ENCODE data around the gene MASP2.
"Not testable (repeated sequence)": the region's sequence is repeated elsewhere in the genome, so short reads cannot be mapped to it uniquely, and the experiment has no call there.

MASP2 gene

DNA sequence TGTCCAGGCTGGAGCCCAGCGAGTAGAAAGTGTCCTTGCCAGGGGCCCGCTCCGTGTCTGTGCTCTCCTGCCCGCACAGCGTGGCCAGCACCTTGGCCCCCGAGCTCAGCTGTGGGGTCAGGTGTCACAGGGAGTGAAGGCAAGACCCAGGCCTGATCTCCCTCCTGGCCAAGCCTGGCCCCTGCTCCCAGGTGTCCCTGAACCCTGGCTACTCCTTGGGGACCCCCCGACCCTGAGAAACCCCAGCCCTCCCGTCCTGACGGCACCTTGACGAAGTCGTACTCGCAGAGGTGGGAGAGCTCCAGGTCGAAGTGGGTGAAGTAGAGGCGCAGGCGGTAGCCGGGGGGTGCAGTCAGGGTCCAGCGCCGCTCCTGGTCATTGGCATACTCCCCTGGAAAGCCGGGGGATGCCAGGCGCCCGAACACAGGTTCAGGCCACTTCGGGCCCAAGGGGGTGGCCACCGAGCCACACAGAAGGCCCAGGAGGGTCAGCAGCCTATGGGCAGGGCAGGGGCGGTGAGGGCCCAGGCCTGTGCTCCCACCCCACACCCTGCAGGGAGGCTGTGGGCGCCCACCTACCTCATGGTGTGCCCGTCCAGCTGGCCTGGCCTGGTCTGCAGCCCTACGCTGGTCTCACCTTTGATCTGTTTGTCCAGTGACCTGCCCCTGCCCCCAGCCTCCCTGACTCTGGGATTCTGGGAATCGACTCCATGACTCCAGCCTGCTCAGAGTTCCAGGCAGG is at the start of gene MASP2:
Gene MASP2, minus strand, starts transcription at position 615 of the 741 bp plus-strand sequence. Its CDS starts 32 bp downstream, at position 583.
- DNase-seq: no peak

- not testable (repeated sequence) for DNase-seq
Measured at GRCh38 chr1:11083784-11084183, 36.7 kb upstream of the MASP2 start.

DNA sequence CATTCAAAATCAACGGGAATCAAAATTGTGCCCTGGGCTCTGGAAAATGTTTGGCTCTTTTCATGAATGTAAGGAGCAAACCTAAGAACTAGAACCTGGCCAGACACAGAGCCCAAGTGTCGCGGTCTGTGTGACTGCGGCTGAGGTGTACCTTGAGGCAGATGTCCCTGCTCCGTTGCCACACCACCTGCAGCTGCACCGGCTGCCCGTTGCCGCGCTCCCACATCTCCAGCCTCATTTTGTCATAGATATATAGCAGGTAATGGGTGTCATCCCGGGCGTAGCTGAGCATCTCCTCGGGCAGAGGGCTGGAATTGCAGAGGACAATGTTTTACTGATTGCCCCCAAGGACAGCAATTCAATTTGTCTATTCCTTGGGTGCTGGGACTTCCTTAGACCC is 33.9 kb upstream of the MASP2 start:
- no peak for DNase-seq

DNA sequence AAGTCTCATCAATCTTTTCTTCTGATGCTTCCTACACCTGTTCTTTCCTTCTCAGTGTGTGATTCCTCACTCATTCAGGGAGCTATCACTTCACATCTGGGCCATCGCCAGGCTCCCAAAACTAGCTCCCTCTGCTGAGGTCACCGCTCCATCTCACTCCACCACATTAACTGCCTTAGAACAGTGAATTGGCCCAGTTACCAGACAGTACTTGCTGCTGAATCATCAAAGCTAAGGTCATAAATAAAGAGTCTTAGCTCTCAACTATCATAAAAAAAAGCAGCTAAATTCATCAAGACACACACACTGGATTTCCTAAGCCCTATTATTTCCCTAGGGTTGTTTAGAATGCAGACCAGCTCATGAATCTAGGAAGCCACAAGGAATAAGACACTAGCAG is 31.6 kb upstream of the MASP2 start:
- DNase-seq: no peak

DNA sequence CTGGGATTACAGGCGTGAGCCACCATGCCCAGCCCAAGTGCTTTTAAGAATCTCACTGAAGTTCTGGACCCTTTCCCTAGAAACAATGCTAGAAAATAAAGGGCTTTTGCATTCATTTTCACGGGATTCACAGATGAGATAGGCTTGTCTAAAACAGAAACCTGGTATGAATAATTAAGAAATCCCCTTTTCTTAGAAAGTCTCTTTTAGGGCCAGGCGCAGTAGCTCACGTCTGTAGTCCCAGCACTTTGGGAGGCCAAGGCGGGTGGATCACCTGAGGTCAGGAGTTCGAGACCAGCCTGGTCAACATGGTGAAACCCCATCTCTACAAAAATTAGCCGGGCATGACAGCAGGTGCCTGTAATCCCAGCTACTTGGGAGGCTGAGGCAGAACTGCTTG is 26.4 kb upstream of the MASP2 start:
- not testable (repeated sequence) for DNase-seq

GRCh38 chr1:11072216-11072917 is 25.3 kb upstream of the MASP2 start:
- DNase-seq: no peak

DNA sequence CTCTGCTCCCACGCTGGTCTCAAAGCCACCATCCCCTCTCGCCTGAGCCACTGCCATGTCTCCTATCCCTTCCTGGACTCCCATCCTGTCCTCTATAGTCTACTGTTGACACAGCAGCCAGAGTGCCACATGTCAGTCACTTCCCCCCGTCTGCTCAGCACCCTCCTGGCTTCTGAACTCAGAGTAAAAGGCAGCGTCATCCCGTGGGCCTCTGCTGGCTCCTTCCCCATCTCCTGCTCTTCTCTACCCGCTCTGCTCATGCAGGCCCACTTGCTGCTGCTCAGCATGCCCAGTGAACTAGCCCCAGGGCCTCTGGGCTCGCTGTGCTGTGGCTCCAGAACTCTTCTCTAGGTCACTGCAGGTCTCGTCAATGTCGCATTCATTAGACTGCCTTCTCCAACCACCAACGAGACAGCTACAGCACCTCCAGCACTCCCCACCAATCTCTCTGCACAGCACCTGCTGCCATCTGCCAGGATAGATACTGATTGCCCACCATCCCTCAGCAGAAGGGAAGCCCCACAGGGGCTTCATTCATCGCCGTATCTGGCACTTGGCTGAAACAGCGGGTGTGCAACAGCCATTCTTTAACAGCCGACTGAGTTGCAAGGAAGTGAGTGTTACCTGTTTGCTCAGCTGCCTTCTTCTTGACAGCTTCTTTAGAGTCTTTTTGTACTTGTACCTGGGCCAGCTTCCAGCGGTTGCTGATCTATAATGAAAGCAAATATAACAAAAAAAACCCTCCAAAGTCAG is 24.6 kb upstream of the MASP2 start:
- no peak for DNase-seq

DNA sequence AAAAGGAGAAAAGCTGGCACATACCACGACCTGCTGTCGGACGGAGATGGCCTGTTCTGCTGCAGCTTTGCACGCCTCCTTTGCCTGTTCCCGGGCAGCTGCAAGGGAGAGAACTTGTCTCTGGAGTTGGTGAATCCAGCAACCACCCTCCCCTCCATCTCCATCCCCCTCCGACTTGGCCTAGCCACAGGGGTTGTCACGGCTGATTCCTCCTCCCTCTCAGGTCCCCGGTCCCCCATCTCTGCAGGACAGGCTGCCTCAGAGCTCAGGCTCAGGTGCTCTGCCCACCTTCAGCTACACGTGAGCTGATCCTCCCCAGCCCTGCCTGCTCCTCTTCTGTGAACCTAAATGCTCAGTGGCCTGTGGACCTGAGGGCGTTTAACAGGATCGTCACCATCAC is 23.8 kb upstream of the MASP2 start:
- no peak for DNase-seq

DNA sequence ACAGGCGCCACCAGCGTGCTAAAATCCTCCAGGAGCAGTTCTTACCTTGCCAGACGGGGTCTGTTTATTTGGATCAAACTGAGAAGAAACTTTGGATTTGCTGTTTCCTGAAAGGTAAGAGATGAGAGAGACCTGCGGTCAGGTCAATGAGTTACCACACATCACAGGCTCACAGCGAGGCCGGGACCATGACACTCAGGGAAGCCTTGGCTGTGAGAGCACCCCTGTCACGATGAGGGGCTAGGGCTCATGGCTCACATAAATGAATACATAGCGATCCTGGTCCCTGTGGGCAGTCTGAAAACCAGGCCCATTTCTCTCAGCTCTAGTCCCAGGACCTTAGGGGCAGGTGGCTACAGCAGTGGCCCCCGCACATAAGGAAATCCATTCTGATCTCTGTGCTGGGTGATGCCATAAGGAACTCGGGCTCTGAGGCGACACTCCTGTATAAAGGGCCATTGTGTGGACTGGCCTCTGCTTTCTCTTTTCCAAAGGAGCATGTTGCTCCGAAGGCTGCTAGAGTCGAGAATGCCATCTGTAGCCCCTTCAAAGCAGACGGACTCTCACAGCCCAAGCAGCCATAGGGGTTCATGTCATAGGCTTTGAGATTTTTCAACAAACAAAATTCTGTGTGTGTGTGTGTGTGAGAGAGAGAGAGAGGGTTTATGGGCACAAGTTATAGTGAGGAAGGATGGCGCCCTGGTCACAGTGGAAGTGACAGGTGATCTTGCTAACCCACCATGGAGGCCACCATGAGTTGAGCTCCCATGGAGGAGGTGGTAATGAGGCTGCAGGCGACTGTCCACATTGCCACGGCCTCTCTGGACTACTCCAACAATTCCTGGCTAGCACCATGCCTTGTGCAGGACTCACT is 21.8 kb upstream of the MASP2 start:
- no peak for DNase-seq

DNA sequence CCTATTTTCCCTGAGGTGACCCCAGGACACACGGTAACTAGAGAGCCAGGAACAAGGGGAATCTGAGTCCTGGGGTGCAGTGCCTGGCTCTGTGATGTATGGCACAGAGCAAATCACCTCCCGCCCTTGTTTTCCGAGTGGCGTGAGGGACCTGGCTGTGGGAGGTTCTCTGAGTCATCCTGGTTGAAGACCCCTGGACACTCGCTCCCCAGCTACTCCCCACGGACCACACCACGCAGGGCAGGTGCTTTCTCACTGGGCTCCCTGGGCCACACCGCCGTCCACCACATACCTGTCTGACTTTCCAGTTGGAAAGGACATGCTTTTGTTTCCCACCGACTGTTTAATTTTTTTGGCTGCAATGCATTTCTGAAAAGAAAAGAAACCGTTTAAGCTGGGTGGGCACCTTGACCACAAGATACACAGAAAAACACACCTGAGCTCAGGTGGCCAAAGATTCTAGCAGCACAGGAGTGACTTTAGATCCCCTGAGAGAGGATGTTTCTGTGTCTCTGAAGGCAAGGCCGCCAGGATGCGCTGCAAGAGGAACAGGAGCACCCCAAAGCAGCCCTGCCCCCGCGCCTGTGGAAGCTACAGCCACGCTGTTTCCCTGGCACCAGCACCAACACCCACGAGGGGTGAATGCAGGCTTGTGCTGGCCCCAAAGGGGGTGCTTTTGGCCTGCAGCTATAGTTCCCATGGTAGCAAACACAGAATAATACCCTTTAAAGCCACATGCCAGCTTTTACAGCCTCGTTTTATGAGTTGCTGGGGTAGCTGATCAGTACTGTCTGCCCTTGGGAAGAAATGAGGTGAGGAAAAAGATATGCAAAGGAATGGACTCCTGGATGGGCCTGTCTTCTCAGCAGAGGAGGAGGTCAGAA is 20.9 kb upstream of the MASP2 start:
- DNase-seq: no peak

DNA sequence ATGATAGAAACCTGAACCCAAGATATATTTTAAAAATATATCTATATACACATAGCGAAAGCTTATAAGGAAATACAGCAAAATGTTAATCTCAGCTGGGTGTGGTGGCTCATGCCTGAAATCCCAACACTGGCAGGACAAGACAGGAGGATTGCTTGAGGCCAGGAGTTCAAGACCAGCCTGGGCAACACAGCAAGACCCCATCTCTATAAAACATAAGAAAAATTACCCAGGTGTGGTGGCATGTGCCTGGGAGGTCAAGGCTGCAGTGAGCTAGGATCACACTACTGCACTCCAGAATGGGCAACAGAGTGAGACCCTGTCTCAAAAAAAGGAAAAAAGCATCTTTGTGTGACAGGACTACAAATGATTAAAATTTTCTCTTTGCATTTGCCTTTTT is 18.8 kb upstream of the MASP2 start:
- no peak for DNase-seq

- DNase-seq: no peak
Measured at GRCh38 chr1:11064942-11065341, 17.9 kb upstream of the MASP2 start.

- not testable (repeated sequence) for DNase-seq
Measured at GRCh38 chr1:11063937-11064537, 17.0 kb upstream of the MASP2 start.

DNA sequence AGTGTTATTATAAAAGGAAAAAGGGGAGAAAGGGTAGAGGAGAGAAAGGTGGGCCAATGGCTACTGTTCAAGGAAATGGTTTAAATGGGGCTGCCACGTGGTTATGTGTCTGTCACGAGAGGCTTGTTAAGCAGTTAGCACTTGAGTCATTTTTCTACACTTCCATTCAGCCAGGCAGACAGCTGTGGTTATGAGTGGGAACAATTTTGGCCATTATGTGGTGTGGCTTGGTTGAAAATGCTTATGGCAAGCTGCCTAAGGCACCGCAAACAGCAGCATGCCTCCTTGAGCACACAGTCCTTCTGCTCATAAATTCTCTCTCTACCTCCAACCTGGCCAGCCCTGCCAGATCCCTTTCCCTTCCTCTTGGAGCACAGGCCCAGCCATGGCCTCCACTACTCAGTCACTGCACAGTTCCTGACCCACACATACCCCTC is 15.9 kb upstream of the MASP2 start:
- no peak for DNase-seq

DNA sequence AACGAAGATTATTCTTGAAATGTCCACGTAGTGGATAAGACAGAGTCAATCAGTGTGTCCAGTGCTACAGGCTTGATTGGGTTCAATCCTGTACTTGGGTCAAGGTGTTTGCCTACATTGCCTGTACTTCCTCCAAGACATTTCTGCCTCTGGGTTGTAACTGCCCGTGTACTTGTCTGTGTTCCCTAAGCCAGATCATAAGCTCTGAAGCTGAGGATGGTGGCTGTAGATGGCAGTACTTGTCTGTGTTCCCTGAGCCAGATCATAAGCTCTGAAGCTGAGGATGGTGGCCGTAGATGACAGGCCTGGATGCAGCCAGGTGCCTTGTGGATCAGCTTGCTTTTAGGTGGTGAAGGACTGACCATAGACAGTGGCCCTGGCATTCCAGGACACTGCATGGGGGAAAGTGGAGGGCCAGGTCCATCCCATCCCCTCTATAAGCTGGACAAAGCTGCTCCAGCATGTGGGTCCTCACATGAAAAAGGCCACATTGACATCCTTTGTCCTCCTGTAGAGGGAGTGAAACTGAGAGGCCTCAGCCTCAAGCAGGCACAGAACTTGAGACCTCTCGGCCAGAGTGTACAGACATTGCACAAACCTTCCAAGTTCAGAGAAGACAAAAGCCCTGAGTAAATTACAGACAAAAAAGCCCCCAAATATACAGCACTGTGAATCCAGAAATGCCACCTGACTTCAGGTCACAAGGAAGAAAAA is 14.8 kb upstream of the MASP2 start:
- no peak for DNase-seq

DNA sequence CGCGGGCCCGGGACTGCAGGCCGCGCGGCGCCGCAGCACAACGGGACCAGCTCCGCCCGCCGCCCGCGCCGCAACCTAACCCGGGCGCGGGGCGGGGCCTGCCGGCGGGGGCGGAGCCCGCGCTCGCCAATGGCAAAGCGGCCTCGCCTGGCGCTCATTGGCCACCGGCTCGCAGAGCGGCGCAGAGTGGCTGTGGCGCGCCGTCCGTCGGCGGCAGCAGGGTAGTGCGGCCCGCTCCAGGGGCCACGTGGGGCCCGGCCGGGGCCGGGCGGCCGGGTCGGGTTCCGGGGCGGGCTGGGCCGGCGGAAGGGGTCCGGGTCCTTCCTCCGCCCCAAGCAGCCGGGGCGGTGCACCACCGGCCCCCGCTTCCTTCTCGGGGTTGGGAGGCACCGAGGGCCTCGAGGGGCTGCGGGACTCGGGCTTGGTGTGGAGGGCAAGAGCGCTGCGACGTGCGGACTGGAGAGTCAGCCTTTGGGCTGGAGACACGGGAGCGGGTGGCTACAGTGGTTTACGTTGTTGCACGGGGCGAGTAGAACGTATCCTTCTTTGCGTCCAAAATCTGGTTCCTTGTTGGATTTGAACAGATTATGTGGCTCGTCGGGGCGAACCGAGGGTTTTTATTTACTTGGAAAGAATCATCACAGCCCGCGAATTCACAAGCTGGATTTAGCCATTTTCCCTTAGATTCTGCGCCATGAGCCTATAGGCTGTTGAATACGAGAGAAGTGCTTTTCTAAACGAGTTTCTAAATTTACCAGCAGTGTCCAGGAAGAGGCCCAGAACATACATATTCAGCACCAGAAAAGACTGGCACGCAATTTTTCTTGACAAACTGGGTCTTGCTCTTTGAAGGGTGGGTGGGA is 13.2 kb upstream of the MASP2 start, which contains the start of gene SRM:
Gene SRM, minus strand, starts transcription at position 51 of the 863 bp plus-strand sequence. CDS start 75 bp downstream, outside the sequence.
- peak; percentile 79 to 89 (median 83) for DNase-seq

DNA sequence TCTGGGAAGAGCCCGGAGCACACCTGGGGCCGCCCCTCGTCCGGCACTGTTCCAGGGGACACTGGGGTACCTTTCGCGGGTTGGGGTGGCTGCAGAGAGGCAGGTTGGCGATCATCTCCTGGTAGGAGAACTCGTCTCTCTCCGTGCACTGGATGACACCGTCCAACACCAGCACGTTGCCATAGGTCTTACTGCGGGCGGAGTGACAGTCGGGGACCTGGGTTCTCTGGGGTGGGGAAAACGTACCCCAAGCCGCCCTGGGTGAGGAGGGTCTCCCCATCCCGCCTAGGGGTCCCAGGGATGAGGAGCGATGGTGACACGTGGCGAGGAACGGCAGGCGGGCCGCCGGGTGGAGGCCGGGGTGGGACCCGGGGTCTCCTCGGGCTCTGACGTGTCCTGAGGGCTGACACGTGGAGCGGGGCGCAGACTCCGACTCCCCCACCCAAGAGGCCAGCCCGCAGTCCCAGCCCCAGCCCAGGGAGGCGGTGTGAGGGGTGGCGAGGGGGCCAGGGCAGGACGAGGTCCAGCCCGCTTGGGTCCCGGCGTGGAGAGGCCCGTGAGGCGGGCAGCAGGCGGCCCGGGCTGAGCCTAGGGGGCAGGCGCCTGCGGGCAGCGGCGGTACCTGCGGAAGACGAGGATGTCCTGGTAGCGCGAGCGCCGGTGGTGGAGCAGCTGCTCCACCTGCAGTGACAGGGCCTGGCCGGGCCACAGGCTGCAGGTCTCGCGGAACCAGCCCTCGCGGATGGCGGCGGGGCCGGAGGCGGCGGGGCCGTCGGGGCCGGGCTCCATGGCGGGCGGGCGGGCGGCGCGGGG is 12.3 kb upstream of the MASP2 start:
- DNase-seq: peak in 1 of 4 experiments; percentile 45

GRCh38 chr1:11058595-11059154 is 11.6 kb upstream of the MASP2 start:
- DNase-seq: no peak

Data from activated CD4-positive, CD25-positive, alpha-beta regulatory T cell (primary cell).